NCI-H2196 (cell line): ENCODE results near the gene SLC6A2.

Experiments
- DNase-seq: peaks from one replicate; lab custom pipeline; 2025; ENCODE audit not compliant: unreplicated experiment; lab: John Stamatoyannopoulos, UW

Gene SLC6A2

DNA sequence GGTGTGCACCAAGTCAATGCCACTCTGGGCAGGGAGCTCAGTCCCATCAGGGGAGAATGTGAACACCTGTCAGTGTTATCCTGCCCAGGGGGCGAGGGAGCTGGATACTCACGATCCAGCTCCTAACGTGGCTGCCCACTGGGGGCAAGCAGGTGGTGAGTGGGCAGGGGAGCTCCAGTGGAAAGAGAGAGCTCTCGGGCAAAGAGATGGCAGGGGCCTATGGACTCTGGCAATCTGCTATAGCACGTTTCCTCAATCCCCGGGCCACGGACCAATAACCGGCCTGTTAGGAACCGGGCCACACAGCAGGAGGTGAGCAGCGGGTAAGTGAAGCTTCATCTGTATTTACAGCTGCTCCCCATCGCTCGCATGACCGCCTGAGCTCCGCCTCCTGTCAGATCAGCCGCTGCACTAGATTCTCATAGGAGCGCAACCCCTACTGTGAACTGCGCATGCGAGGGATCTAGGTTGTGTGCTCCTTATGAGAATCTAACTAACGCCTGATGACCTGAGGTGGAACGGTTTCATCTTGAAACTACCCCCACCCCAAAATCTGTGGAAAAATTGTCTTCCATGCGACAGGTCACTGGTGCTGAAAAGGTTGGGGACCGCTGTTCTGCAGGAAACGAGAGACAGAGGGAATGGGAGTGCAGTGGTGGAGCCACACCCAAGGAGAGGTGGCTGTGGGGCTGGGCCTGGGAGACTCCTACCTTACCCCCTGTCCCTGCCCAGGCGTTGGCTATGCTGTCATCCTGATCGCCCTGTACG is 15.6 kb downstream of the SLC6A2 start:
- no peak for DNase-seq

DNA sequence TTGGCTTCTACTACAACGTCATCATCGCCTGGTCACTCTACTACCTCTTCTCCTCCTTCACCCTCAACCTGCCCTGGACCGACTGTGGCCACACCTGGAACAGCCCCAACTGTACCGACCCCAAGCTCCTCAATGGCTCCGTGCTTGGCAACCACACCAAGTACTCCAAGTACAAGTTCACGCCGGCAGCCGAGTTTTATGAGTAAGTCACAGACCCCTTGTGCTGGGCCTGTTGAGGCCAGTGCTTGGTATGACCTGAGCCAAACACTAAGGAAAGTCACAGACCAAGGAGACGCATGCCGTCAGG is 16.1 kb downstream of the SLC6A2 start:
- no peak for DNase-seq

DNA sequence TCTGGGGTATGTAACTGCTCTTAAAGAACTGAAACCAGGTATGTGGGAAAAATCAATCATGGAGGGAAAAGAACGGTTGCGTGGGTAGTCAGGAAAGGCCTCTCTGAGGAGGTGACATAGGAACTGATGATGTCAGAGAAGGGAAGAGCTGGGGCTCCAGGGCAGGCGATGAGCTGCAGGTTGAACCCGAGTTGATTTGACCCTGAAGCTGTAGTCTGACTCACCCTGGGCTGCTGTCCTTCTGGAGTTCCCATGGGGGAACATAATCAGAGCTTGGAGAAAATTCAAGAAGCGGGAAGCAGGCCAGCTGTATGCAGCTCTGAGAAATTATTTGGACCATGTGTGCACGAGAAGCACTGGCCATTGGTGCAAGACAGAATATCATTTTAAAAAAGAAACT is 16.7 kb downstream of the SLC6A2 start:
- no peak for DNase-seq

DNA sequence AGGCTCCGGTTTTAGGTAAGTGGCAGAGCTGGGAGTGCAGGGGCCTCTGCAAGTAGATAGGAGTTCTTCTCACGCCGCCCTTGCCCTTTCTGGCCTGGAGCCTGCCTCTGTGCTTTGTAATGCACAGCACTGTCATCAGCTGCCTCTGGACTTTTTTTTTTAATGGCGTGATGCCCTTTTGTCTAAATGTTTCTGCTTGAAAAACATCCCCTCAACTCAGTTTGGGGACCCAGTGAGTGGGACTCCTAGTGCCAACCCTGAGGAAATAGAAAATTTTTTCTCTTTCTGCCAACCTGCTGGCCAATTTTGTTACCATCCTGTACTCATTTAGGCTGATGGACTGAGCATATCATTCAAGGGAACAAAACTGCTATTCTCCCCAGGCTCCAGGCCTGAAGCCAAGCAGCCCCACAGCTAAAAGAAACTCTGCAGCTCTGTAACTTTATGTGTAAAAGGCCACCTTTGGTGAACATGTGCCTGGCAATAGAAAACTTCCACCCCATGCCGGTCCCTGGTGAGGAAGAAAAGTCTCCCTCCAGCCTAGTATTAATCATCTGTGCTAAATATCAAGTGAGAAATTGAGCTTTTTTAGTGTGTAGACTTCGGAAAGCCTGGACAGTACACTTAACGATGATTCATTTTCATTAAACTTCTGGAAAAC is 22.5 kb downstream of the SLC6A2 start:
- DNase-seq: no peak

DNA sequence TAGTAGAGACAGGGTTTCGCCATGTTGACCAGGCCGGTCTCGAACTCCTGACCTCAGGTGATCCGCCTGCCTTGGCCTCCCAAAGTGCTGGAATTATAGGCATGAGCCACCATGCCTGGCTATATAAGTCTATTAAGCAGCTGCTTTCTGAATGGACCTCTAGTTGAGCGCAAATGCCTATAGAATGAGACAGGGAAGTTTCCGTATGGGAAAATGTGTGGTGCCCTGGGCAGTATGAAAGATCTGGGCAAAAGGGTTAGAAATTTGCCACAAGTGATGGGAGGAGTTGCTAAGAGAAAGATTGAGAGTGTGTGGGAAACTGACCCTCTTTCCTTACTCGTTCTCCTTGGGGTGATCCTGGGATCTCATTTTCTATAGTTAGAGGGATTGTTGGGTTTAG is 26.3 kb downstream of the SLC6A2 start:
- no peak for DNase-seq

DNA sequence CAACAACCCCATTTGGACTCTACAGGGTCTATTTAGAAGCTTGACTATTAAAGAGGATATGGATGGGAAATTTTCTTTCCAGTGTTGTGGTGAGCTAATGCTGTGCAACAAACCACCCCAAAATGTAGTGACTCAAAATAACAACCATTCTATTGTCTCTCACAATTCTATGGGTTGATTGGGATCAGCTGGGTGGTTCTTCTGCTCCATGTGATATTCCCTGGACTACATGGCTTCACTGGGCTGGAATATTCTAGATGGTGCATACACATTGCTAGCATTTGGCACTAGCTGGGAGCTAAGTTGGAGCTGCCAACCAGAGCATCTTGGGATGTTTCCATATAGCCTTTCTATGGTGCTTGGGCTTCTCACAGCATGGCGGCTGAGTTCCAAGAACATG is 30.2 kb downstream of the SLC6A2 start:
- DNase-seq: no peak

DNA sequence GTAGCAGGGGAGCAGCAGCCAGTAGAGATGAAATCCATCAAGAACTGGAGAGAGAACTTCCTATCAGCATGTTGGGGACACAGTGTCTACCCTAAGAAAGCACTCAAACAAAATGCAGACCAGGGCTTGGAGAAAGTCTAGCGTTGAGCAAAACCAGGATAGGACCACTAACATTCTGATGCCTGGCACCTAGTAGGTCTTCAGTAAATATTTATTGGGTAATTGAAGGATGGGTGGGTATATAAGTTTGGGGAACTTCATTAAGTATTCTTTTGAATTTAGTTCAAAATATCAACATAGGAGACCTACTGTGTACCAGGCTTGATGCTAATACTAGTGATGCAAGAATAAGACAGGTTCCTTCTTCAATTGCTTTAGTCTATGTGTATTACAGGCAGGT is 30.9 kb downstream of the SLC6A2 start:
- no peak for DNase-seq

DNA sequence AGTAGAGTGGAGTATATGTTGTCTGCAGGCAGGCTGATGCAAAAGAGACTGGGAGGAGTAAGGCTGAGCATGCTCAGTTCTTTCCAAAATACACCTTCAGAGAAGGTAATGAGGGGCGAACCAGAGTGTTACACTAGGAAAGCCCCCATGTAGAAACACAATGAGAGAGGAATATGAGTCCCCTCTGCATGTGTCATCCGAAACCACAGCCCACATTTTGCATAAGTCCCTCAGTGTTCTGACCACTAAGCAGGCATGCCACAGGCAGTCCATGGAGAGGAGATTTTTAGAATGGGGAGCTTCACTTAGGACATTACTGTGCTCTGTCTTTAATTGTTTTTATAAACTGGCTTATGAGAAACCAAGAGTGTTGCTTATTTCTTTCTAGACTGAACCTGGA is 32.0 kb downstream of the SLC6A2 start:
- no peak for DNase-seq

DNA sequence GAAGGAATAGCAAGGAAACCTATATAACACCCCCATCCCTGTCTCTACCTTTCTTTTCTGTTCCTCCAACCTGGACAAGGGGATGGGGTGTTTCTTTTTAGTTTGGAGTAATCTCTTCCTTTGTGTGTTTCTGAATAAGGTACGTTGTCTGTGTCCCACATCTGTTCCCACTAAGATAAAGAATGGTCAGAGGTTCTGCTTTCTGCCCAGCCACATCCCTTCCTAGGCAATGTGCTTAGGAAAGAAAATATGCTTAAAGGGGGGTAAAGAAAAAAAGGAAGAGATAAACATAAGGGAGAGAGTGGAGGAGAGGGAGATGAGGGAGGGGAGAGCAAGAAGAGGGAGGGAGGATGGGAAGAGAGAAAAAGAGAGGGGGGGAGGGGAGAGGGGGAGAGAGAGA is 35.1 kb downstream of the SLC6A2 start:
- no peak for DNase-seq

DNA sequence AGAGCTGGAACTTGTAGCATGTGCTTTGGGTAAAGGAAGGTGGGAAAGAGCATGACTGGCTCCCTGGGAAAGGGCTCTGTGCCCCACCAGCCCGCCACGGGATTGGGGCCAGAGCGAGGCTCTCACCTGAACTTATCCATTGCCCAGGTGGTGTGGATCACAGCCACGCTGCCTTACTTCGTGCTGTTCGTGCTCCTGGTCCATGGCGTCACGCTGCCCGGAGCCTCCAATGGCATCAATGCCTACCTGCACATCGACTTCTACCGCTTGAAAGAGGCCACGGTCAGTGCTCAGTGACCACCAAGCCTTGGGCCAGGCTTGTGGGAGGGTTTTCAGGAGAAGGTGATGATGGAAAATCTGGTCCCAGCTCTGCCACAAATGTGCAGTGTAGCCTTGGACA is 36.0 kb downstream of the SLC6A2 start:
- no peak for DNase-seq

DNA sequence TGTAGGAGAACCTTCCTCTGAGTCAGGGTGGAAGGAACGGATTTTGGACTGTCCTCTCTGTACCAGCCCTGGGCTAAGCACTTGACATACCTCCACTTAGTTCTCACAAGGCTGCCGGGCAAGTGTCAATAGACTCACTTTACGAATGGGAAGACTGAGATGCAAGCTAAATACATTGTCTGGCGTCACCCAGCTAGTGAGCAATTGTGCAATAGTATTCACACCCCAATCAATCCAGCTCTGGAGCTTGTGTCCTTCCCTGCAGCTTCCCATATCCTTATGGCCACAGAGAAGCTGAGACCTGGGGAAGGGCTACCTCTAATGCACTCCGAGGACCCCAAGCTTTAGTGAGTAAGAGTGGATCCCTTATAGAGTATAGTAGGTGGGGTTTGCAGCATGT is 39.8 kb downstream of the SLC6A2 start:
- no peak for DNase-seq

DNA sequence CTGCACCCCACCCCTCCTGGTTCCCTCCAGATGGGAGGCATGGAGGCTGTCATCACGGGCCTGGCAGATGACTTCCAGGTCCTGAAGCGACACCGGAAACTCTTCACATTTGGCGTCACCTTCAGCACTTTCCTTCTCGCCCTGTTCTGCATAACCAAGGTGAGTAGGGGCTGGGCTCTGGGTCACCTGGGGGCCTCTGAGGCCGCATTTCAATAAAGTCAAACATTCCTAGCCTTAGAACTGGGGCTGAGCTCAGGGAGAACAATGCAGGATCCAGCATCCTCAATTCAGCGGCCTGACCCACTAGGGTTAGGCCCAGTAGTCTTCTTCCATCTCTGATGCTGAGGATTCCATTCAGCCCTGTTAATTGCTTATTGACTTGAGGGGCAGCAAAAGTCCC is 42.1 kb downstream of the SLC6A2 start:
- no peak for DNase-seq

DNA sequence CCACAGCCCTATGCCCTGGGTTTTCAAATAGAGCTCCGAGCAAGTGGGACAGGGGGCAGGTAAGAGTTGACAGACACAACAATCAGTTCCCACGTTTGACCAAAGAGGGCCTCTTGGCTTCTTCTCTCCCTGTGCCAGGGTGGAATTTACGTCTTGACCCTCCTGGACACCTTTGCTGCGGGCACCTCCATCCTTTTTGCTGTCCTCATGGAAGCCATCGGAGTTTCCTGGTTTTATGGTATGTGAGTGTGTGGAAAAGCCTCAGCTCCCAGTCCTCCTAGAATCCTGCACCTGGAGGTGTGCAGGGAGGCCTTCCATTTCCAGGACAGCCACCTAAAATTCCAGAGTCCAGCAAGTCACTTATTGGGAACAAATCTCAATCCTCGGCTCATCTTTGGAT is 42.5 kb downstream of the SLC6A2 start:
- DNase-seq: no peak

DNA sequence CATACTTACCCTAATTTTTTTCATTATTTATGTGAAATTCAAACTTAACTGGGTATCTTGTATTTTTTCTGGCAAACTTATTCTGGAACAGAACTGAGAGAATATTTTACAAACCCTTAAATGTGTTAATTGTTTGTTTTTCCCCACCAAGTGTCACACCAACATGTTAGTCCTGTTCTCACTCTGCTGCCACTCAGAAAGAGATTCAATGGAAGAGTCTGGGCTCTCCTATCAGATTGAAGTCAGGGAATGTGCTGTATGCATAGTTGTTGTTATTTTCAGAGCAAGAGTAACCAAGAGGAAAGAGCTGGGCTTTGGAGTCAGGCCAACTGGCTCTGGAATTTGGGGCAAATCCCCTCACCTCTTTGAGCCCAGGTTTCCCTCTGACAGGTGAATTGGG is 43.2 kb downstream of the SLC6A2 start:
- no peak for DNase-seq

DNA sequence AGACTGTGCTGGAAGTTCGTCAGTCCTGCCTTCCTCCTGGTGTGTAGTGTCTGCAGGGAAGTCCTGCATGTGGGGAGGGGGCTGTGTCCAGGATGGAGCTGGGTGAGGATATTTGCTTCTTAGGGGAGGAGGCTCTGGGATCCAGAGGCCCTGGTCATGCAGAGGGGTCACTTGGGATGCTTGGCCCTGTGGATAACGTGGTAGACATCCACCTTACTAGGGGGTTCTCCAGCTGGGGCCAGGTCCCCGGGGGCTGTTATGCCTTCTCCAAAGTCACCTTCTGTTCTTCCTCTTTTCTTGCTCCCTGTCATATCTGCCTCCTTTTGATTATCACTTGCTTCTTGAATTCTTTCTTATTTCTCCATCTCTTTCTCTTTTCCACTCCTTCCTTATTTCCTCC is 43.8 kb downstream of the SLC6A2 start:
- no peak for DNase-seq

DNA sequence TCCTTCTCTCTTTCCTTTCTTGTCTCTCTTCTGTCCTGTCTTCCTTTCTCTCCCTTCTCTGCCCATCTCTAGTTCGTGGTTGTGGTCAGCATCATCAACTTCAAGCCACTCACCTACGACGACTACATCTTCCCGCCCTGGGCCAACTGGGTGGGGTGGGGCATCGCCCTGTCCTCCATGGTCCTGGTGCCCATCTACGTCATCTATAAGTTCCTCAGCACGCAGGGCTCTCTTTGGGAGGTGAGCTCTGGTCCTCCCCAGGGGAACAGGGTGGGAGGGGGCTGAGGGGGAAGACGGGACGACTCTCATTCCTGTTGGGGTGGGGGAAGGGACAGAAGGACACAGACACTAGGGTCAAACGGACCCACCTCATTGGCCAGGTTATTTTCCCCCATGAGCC is 44.3 kb downstream of the SLC6A2 start:
- no peak for DNase-seq

DNA sequence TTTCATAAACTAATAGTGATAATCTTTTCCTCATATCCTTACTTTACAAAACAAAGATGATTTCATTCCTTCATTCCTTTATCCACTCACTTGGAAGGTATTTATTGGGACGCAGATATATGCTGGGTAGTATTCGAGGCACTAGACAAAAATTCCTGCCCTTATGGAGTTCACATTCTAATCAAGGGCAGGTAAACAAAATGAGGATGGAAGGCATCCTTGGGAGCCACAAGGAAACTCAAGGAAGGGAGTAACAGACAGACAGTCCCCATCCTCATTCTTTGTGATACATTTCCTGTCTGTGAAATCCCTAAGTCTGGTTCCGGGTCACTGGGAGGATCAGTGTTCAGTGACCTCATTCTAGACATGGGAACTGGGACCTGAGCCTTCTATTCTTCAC is 45.2 kb downstream of the SLC6A2 start:
- no peak for DNase-seq

DNA sequence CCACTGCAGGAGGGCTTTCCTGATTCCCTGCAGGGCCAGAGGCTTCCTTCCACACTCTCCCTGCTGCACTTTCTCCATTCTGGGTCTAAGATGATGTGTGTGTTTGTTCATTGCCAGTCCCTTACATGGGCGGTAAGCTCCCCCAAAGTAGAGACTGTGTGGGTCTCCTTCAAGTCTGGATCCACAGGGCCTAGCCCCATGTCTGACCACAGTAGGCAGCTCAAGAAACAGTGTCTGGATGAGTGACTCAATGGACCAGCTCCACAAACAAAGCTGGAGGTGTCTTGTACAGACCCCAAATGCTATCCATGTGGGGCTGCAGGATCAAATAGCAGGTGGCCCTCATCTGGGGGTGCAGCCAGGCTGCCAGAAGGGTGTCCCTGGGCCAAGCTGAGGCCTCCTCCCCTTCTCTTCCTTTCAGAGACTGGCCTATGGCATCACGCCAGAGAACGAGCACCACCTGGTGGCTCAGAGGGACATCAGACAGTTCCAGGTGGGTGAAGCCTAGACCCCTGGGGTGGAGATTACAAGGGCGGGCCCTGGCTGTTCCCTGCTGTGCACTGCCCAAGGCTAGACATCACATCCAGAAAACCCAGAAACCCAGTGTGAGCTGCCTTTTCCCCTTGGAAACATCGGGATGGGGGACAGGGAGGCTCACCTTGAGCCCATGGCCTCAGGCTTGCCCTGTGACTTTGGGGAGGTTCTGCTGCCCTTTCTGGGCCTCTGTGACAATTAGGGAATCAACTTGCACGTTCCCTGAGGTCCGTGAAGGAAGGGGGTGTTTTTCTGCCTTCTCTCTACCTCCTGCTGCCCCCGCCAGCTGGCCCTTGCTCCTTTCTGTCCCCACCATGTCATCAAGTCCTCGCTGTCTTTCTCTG is 45.9 kb downstream of the SLC6A2 start:
- peak; percentile 9 for DNase-seq

DNA sequence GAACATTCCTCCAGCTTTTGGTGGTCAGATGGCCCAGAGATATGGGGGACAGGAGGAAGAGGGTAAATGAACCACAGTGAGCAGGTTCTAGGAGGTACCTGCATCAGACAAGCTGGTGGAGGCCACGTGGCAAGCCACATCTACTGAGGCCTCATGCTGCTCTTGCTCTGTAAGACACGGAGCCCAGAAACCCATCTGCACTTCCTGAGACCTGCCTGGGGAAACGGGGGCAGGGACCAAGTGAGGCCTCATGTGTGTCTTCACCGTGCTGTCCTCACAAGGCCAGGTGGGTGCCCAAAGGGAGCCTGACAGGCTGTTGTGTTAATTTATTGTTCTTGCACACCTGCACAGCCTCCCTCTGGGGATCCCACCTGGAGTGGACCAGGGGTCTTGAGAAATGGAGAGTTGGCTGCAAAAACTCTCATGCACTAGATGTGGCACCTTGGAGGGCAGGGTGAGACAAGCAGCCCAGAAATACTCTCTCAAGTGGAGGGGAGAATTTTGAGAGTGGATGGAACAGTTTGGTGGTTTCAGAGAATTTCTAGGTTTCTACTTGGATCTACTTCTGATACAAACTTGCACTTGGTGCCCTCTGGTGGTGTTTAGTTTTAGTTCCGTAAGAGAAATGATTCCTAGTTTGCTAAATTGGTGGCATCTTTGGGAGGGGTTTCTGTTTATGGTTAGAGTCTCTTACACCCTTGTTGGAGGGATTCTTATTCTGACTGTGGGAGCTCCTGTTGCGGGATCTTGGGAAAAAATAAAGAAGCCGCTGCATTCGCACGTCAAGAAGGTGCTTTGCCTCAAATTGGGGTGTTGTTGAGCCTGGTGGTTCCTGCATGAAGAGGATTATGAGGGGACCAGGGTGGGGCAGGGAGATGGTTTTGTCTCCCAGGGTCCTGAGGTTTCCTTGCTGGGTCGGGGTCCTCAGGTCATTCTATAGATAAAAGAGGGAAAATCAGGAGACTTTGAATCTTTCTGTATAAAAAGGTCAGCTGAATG is 47.5 kb downstream of the SLC6A2 start:
- DNase-seq: peak; percentile 5

DNA sequence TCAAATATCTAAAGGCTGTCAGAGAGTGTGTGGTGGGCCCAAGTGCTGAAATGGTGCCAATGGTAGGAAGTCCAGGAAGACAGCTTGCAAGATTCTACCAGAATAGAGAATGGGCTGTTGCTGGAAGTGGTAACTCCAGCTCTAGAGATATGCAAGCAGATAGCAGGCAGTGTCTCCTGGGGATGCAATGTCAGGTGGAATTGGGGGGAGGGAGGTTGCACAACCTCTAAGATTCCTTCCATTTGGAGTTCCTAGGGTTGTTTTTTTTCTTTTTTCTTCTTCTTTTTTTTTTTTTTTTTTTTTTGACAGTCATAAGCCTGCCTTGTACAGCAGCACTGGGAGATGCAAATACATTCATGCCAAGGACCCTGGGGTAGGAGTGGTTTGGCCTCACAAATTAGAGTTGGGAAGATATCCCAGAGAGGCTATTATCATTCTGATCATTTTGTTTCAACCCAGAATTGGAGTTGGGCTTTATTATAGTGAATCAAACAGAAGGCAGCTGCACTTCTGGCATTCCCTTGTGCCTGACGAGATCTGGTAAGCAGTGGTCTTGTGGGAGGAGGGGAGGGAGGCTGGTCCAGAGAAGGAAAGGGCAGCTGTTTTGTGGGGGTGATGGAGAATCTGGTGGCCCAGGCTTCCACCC is 51.1 kb downstream of the SLC6A2 start:
- no peak for DNase-seq
